ENCODE results near the gene NELL2.
"Not testable (repeated sequence)": the region's sequence is repeated elsewhere in the genome, so short reads cannot be mapped to it uniquely, and the experiment has no call there.

NELL2 gene

GRCh38 chr12:44748950-44749468 is 127.1 kb downstream of the NELL2 start:
- no peak for TF ChIP-seq EZH2phosphoT487 (IDR thresholded peaks at IDR 0.05; ENCODE audit: borderline replicate concordance, low read length)
- no peak for TF ChIP-seq CTCF (IDR thresholded peaks at IDR 0.05; ENCODE audit: low read depth, low read length, poor library complexity, severe bottlenecking)
- no peaks in the 10 kb centered on the region for H3K4me1 ChIP-seq (ENCODE audit: control insufficient read depth, low read length)
- H3K4me2 ChIP-seq (ENCODE audit: low read length): no peak overlapping the region
- no peak overlapping the region for H3K27ac ChIP-seq (ENCODE audit: low read depth, low read length)
- no peaks in the 10 kb centered on the region for H4K20me1 ChIP-seq (ENCODE audit: control insufficient read depth, insufficient read depth, low read depth, low read length)
- no peaks in the 10 kb centered on the region for H3F3A ChIP-seq (ENCODE audit: control insufficient read depth, insufficient read depth)
- H3K9me3 ChIP-seq (ENCODE audit: control insufficient read depth, insufficient read depth, low read length): no peaks in the 10 kb centered on the region
- H3K27me3 ChIP-seq (ENCODE audit: control insufficient read depth, low read length): no peaks in the 10 kb centered on the region
- no peak overlapping the region for H3K4me3 ChIP-seq (ENCODE audit: low read length)
- no peaks in the 10 kb centered on the region for H3K79me2 ChIP-seq (ENCODE audit: control insufficient read depth, low read length)
- H3K9me2 ChIP-seq (replicated peaks; ENCODE audit: control insufficient read depth, low read length): no peaks in the 10 kb centered on the region
- no peaks in the 10 kb centered on the region for H3K36me3 ChIP-seq (ENCODE audit: control insufficient read depth, low read length)

- not testable (repeated sequence) for H3K36me3 ChIP-seq (ENCODE audit: control insufficient read depth, low read length); H3K4me1 ChIP-seq (ENCODE audit: control insufficient read depth, low read length); H3K79me2 ChIP-seq (ENCODE audit: control insufficient read depth, low read length); H3K9me2 ChIP-seq (replicated peaks; ENCODE audit: control insufficient read depth, low read length); H3K9me3 ChIP-seq (ENCODE audit: control insufficient read depth, insufficient read depth, low read length); H3K27me3 ChIP-seq (ENCODE audit: control insufficient read depth, low read length); H3K4me2 ChIP-seq (ENCODE audit: low read length); H3F3A ChIP-seq (ENCODE audit: control insufficient read depth, insufficient read depth); H3K27ac ChIP-seq (ENCODE audit: low read depth, low read length); H3K4me3 ChIP-seq (ENCODE audit: low read length); H4K20me1 ChIP-seq (ENCODE audit: control insufficient read depth, insufficient read depth, low read depth, low read length)
Observed at GRCh38 chr12:44741292-44741980, 134.7 kb downstream of the NELL2 start.

GRCh38 chr12:44738051-44738450 is 138.1 kb downstream of the NELL2 start:
- no peak overlapping the region for H3K27ac ChIP-seq (ENCODE audit: low read depth, low read length)
- H3K27me3 ChIP-seq (ENCODE audit: control insufficient read depth, low read length): no peaks in the 10 kb centered on the region
- no peaks in the 10 kb centered on the region for H3K9me3 ChIP-seq (ENCODE audit: control insufficient read depth, insufficient read depth, low read length)
- no peak for TF ChIP-seq CTCF (IDR thresholded peaks at IDR 0.05; ENCODE audit: low read depth, low read length, poor library complexity, severe bottlenecking)
- TF ChIP-seq EZH2phosphoT487 (IDR thresholded peaks at IDR 0.05; ENCODE audit: borderline replicate concordance, low read length): no peak
- no peaks in the 10 kb centered on the region for H4K20me1 ChIP-seq (ENCODE audit: control insufficient read depth, insufficient read depth, low read depth, low read length)
- no peaks in the 10 kb centered on the region for H3K4me1 ChIP-seq (ENCODE audit: control insufficient read depth, low read length)
- no peaks in the 10 kb centered on the region for H3F3A ChIP-seq (ENCODE audit: control insufficient read depth, insufficient read depth)
- H3K4me3 ChIP-seq (ENCODE audit: low read length): no peak overlapping the region
- H3K79me2 ChIP-seq (ENCODE audit: control insufficient read depth, low read length): no peaks in the 10 kb centered on the region
- no peaks in the 10 kb centered on the region for H3K36me3 ChIP-seq (ENCODE audit: control insufficient read depth, low read length)
- H3K4me2 ChIP-seq (ENCODE audit: low read length): no peak overlapping the region
- no peaks in the 10 kb centered on the region for H3K9me2 ChIP-seq (replicated peaks; ENCODE audit: control insufficient read depth, low read length)

- Histone ChIP-seq H3K4me2 (ENCODE audit: low read length) (no peak overlapping the region), H3F3A (ENCODE audit: control insufficient read depth, insufficient read depth) (no peaks in the 10 kb centered on the region), H3K27me3 (ENCODE audit: control insufficient read depth, low read length) (no peaks in the 10 kb centered on the region), H3K9me2 (replicated peaks; ENCODE audit: control insufficient read depth, low read length) (no peaks in the 10 kb centered on the region), H3K9me3 (ENCODE audit: control insufficient read depth, insufficient read depth, low read length) (peaks cover 4% of the 10 kb centered on the region; the same call in 1 of the 2 replicates), H3K36me3 (ENCODE audit: control insufficient read depth, low read length) (no peaks in the 10 kb centered on the region), H3K79me2 (ENCODE audit: control insufficient read depth, low read length) (no peaks in the 10 kb centered on the region), H3K4me3 (ENCODE audit: low read length) (no peak overlapping the region), H4K20me1 (ENCODE audit: control insufficient read depth, insufficient read depth, low read depth, low read length) (no peaks in the 10 kb centered on the region), H3K4me1 (ENCODE audit: control insufficient read depth, low read length) (no peaks in the 10 kb centered on the region; the same call in 1 of the 2 replicates), H3K27ac (ENCODE audit: low read depth, low read length) (no peak overlapping the region)
- TF ChIP-seq EZH2phosphoT487 (IDR thresholded peaks at IDR 0.05; ENCODE audit: borderline replicate concordance, low read length) (no peak), CTCF (IDR thresholded peaks at IDR 0.05; ENCODE audit: low read depth, low read length, poor library complexity, severe bottlenecking) (no peak)
Observed at GRCh38 chr12:44728566-44728965, 147.5 kb downstream of the NELL2 start.

Data from DOHH2 (cell line).